ENCODE results near the gene SERPINI1.
A peak's percentile ranks its signal among the peaks of the same experiment; 100 is the strongest.

DNA sequence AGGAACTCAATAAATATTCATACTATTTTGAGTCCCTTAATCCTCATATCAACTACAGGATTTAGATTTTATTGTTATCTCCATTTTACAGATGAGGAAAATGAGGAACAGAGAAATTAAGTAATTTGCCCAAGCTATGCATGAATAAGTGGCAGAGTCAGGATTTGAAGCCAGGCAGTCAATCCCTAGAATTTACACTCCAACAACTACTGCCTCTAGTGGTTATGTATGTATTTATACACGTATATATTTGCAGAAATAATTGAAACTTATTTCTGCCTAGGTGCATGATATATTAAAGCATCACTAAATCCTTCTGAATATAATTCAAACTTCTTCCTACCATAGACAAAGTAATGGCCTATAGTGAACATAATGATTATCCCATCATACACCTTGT, 137.4 kb downstream of the SERPINI1 start:
- TF ChIP-seq POLR2A (IDR thresholded peaks at IDR 0.05) (no peak), CTCF (IDR thresholded peaks at IDR 0.05) (peak in 4 of 12 donors; percentile 9 to 17 (median 14))
